PC-3 (cell line): Measurements from ENCODE around the gene CHST11.

Experiments used
- CTCF ChIP-seq: fragments of 300-600 bp; sonication (generic); conservative IDR thresholded peaks from 2 replicates; pipeline ENCODE4 v1.5.1; 2017; ENCODE audit warnings: antibody characterized with exemption, low read depth, mild to moderate bottlenecking, low read length
- EZH2 ChIP-seq: fragments of 300-600 bp; sonication (generic); IDR thresholded peaks from one replicate; pipeline ENCODE4 v1.6.1; 2017; ENCODE audit warnings: antibody characterized with exemption, mild to moderate bottlenecking, low read length; ENCODE audit not compliant: unreplicated experiment

DNA sequence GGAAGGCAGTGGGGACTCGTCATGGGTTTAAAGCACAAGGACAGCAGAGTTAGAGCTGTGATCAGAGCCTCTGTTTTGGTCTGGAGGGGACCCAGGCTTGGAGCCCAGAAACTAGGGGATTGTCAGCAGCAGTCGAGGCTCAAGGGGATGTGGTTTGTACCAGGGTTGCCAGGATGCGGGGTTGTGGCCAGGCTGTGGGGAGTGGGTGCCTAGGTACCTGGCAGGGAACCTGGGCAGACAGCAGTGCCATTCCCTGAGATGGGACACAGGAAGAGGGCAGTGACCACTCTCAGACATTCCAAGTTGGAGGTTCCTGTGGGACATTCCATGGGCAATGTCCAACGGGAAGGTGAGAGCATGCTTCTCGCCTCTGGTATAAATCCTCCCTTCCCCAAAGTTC lies 279.1 kb downstream of the CHST11 start:
- TF ChIP-seq CTCF: no peak
- no peak for TF ChIP-seq EZH2
